H9 (cell line): ENCODE data around the gene PRDM2. TPM values are rescaled to one million over a fixed set of nuclear protein-coding genes. Genes with fewer than 3 reads are reported as not detected.

ENCODE experiments used
- DNase-seq: peaks from one replicate; pipeline ENCODE4 v3.0.0-alpha.2; 2017
- H2AFZ ChIP-seq: one replicate; pipeline ENCODE4 v1.6.1; 2013; ENCODE audit warnings: mild to moderate bottlenecking, low read length, control low read depth, moderate library complexity
- H2AK5ac ChIP-seq: 2 replicates; pipeline ENCODE4 v1.6.1; 2013; ENCODE audit warnings: low read length, control low read depth, mixed read lengths; ENCODE audit not compliant: insufficient read length
- H2BK120ac ChIP-seq: one replicate; pipeline ENCODE4 v1.6.1; 2013; ENCODE audit warnings: low read depth, mild to moderate bottlenecking, low read length, control low read depth, inconsistent platforms; ENCODE audit not compliant: poor library complexity, severe bottlenecking
- H2BK12ac ChIP-seq: 2 replicates; pipeline ENCODE4 v1.6.1; 2013; ENCODE audit warnings: low read length, control low read depth, mixed read lengths, low read depth; ENCODE audit not compliant: insufficient read length
- H2BK15ac ChIP-seq: 2 replicates; pipeline ENCODE4 v1.6.1; 2013; ENCODE audit warnings: low read depth, low read length, control low read depth
- H2BK20ac ChIP-seq: one replicate; pipeline ENCODE4 v1.6.1; 2013; ENCODE audit warnings: low read depth, mild to moderate bottlenecking, low read length, control low read depth, inconsistent platforms; ENCODE audit not compliant: poor library complexity, severe bottlenecking
- H2BK5ac ChIP-seq: 2 replicates; pipeline ENCODE4 v1.6.1; 2013; ENCODE audit warnings: low read length, control low read depth, mixed read lengths; ENCODE audit not compliant: insufficient read length
- H3K14ac ChIP-seq: 2 replicates; pipeline ENCODE4 v1.6.1; 2013; ENCODE audit warnings: low read length, control low read depth; ENCODE audit not compliant: insufficient read depth
- H3K18ac ChIP-seq: 2 replicates; pipeline ENCODE4 v1.6.1; 2013; ENCODE audit warnings: low read depth, mild to moderate bottlenecking, mixed read lengths, low read length, control low read depth; ENCODE audit not compliant: insufficient read length
- H3K23ac ChIP-seq: 2 replicates; pipeline ENCODE4 v1.6.1; 2013; ENCODE audit warnings: low read length, control low read depth, mixed read lengths, low read depth; ENCODE audit not compliant: insufficient read length
- H3K23me2 ChIP-seq: 2 replicates; pipeline ENCODE4 v1.6.1; 2013; ENCODE audit warnings: low read depth, mild to moderate bottlenecking, mixed read lengths, low read length, control low read depth; ENCODE audit not compliant: insufficient read length, poor library complexity, severe bottlenecking
- H3K27ac ChIP-seq: 2 replicates; pipeline ENCODE4 v1.5.1; 2013; ENCODE audit warnings: low read length, control low read depth, mixed read lengths, low read depth; ENCODE audit not compliant: insufficient read length
- H3K27me3 ChIP-seq: 2 replicates; pipeline ENCODE4 v1.6.1; 2013; ENCODE audit warnings: low read length, control low read depth, inconsistent platforms; ENCODE audit not compliant: insufficient read depth
- H3K4ac ChIP-seq: 2 replicates; pipeline ENCODE4 v1.6.1; 2013; ENCODE audit warnings: low read depth, mild to moderate bottlenecking, control low read depth, inconsistent platforms, low read length, moderate library complexity
- H3K4me1 ChIP-seq: 2 replicates; pipeline ENCODE4 v1.6.1; 2013; ENCODE audit warnings: low read length, control low read depth, inconsistent platforms; ENCODE audit not compliant: insufficient read depth
- H3K4me2 ChIP-seq: 2 replicates; pipeline ENCODE4 v1.6.1; 2013; ENCODE audit warnings: low read length, control low read depth, mixed read lengths; ENCODE audit not compliant: insufficient read length, insufficient read depth
- H3K56ac ChIP-seq: 2 replicates; pipeline ENCODE4 v1.6.1; 2013; ENCODE audit warnings: low read depth, mild to moderate bottlenecking, mixed read lengths, low read length, control low read depth; ENCODE audit not compliant: insufficient read length
- H3K79me1 ChIP-seq: 2 replicates; pipeline ENCODE4 v1.6.1; 2013; ENCODE audit warnings: low read depth, mild to moderate bottlenecking, moderate library complexity, low read length, control low read depth, inconsistent platforms; ENCODE audit not compliant: insufficient read depth, poor library complexity, severe bottlenecking
- H3K79me2 ChIP-seq: 2 replicates; pipeline ENCODE4 v1.6.1; 2013; ENCODE audit warnings: low read length, control low read depth, inconsistent platforms; ENCODE audit not compliant: insufficient read depth
- H3K9ac ChIP-seq: 2 replicates; pipeline ENCODE4 v1.6.1; 2013; ENCODE audit warnings: low read length, control low read depth, mixed read lengths; ENCODE audit not compliant: insufficient read length; ENCODE audit errors: extremely low read depth
- H3K9me3 ChIP-seq: one replicate; pipeline ENCODE4 v1.6.1; 2013; ENCODE audit warnings: low read depth, low read length, inconsistent platforms; ENCODE audit not compliant: control insufficient read depth
- H3T11ph ChIP-seq: one replicate; pipeline ENCODE4 v1.6.1; 2013; ENCODE audit warnings: mild to moderate bottlenecking, low read length, control low read depth, inconsistent platforms
- H4K20me1 ChIP-seq: one replicate; pipeline ENCODE4 v1.6.1; 2013; ENCODE audit not compliant: control insufficient read depth, insufficient read length, insufficient read depth
- H4K5ac ChIP-seq: 2 replicates; pipeline ENCODE4 v1.6.1; 2013; ENCODE audit warnings: low read depth, mild to moderate bottlenecking, mixed read lengths, low read length, control low read depth; ENCODE audit not compliant: insufficient read length
- H4K8ac ChIP-seq: replicated peaks from 2 replicates; pipeline ENCODE4 v1.6.1; 2013; ENCODE audit warnings: low read length, control low read depth, mixed read lengths, low read depth; ENCODE audit not compliant: insufficient read length
- H4K91ac ChIP-seq: 2 replicates; pipeline ENCODE4 v1.6.1; 2013; ENCODE audit warnings: low read depth, mild to moderate bottlenecking, moderate library complexity, mixed read lengths, low read length, control low read depth; ENCODE audit not compliant: insufficient read length
- H3K27ac Mint-ChIP-seq, 3 experiments: 2 replicates in 2 of 3; 3 replicates in 1 of 3; pipeline ENCODE4 v1.8.0; 2020 to 2021; ENCODE audit warnings: mixed read lengths in 3 of 3, mild to moderate bottlenecking in 1 of 3, moderate library complexity in 1 of 3
- H3K27me3 Mint-ChIP-seq: 2 replicates; pipeline ENCODE4 v1.8.0; 2021; ENCODE audit warnings: low read depth, mild to moderate bottlenecking, moderate library complexity, mixed read lengths
- H3K36me3 Mint-ChIP-seq, 3 experiments: 2 replicates in 2 of 3; 3 replicates in 1 of 3; pipeline ENCODE4 v1.8.0; 2020 to 2021; ENCODE audit warnings: low read depth in 3 of 3, mixed read lengths in 3 of 3; ENCODE audit not compliant: insufficient read depth in 1 of 3
- H3K4me1 Mint-ChIP-seq, 2 experiments: 2 replicates each; pipeline ENCODE4 v1.8.0; 2020; ENCODE audit warnings: mixed read lengths in 2 of 2
- H3K4me3 Mint-ChIP-seq, 2 experiments: 2 replicates in 1 of 2; 3 replicates in 1 of 2; pipeline ENCODE4 v1.8.0; 2020 to 2021; ENCODE audit warnings: mild to moderate bottlenecking in 2 of 2, mixed read lengths in 2 of 2, moderate library complexity in 1 of 2
- H3K9me3 Mint-ChIP-seq, 2 experiments: 2 replicates in 1 of 2; 3 replicates in 1 of 2; pipeline ENCODE4 v1.8.0; 2020; ENCODE audit warnings: mild to moderate bottlenecking in 2 of 2, mixed read lengths in 2 of 2, moderate library complexity in 1 of 2
- WGBS: extraction: QIAGEN DNeasy Blood & Tissue Kit; methylation state at CpG from one replicate; pipeline ENCODE4 v1.1.7; 2013; ENCODE audit warnings: missing lambda C conversion rate, low lambda C conversion rate, mixed read lengths; ENCODE audit not compliant: insufficient read length; ENCODE audit errors: extremely low coverage; 5-methylcytosine and 5-hydroxymethylcytosine counted together
- total RNA-seq: library from RNA; stranded (reverse); gene quantifications from 2 replicates; pipeline ENCODE4 v1.2.1, GENCODE V29; 2021
- TF ChIP-seq, protein P1 (sequence below): fragments of 200-600 bp; sonication (generic); conservative IDR thresholded peaks from 3 replicates; pipeline ENCODE4 v1.8.0; 2021; ENCODE audit warnings: antibody characterized with exemption, mild to moderate bottlenecking

Gene PRDM2
- total RNA-seq, 1 experiment from 2014 or later = 24.5 TPM

DNA sequence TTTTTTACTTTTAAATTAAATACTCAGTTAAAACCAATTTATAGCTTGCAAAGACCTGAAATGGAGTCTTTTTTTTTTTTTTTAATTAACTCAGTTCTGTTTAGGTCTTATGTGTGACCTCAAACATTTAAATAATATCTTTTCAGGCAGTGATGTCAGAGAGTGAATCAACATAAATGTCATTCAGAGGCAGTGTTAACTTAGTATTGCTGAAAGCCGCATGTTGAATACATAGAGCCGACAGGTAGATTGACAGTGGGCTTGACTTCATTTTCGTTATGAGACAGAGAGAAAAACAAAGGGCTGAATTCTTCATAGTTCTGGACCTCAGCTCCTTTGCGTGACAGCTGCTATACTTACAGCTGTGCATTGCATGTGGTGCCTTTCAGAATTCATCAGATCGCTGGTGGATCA lies 51.5 kb downstream of the PRDM2 start:
- H3K9ac ChIP-seq = no peak overlapping the region
- H3K4me3 Mint-ChIP-seq = peak overlapping the region in 1 of 2 experiments; percentile 26; a peak in 1 of 5 replicates

More for the DNA sequence above, 51.5 kb downstream of the PRDM2 start:
- DNase-seq = no peak
- no peak overlapping the region for H2BK120ac ChIP-seq
- no peak overlapping the region for H3K27ac Mint-ChIP-seq
- H3K23me2 ChIP-seq = peaks cover 5% of the 10 kb centered on the region
- no peak overlapping the region for H3K56ac ChIP-seq
- H4K5ac ChIP-seq = no peak overlapping the region
- TF ChIP-seq, protein P1, sequence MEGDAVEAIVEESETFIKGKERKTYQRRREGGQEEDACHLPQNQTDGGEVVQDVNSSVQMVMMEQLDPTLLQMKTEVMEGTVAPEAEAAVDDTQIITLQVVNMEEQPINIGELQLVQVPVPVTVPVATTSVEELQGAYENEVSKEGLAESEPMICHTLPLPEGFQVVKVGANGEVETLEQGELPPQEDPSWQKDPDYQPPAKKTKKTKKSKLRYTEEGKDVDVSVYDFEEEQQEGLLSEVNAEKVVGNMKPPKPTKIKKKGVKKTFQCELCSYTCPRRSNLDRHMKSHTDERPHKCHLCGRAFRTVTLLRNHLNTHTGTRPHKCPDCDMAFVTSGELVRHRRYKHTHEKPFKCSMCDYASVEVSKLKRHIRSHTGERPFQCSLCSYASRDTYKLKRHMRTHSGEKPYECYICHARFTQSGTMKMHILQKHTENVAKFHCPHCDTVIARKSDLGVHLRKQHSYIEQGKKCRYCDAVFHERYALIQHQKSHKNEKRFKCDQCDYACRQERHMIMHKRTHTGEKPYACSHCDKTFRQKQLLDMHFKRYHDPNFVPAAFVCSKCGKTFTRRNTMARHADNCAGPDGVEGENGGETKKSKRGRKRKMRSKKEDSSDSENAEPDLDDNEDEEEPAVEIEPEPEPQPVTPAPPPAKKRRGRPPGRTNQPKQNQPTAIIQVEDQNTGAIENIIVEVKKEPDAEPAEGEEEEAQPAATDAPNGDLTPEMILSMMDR = no peak
- no peak overlapping the region for H3K27ac ChIP-seq
- no peaks in the 10 kb centered on the region for H3K9me3 Mint-ChIP-seq
- H3T11ph ChIP-seq = no peak overlapping the region
- no peak overlapping the region for H3K18ac ChIP-seq
- no peak overlapping the region for H3K4ac ChIP-seq
- H3K27me3 Mint-ChIP-seq = peaks cover 23% of the 10 kb centered on the region
- H2BK15ac ChIP-seq = no peak overlapping the region
- no CpG with 5 or more reads among the region's 5 CpGs for WGBS
- no peak overlapping the region for H3K23ac ChIP-seq
- no peak overlapping the region for H2BK12ac ChIP-seq
- H2BK20ac ChIP-seq = no peak overlapping the region
- peaks cover 3% of the 10 kb centered on the region for H3K79me1 ChIP-seq
- H3K4me1 ChIP-seq = no peaks in the 10 kb centered on the region
- no peak overlapping the region for H2BK5ac ChIP-seq
- H3K79me2 ChIP-seq = peaks cover 3% of the 10 kb centered on the region; the same call in 1 of the 2 replicates
- no peak overlapping the region for H3K14ac ChIP-seq
- H4K8ac ChIP-seq = no peak overlapping the region
- H3K36me3 Mint-ChIP-seq = no peaks in the 10 kb centered on the region; a peak in 2 of 7 replicates
- no peak overlapping the region for H4K91ac ChIP-seq
- H2AK5ac ChIP-seq = no peak overlapping the region
- no peaks in the 10 kb centered on the region for H3K9me3 ChIP-seq
- no peak overlapping the region for H3K4me2 ChIP-seq
- H3K27me3 ChIP-seq = no peaks in the 10 kb centered on the region; the same call in 1 of the 2 replicates
- no peaks in the 10 kb centered on the region for H4K20me1 ChIP-seq
- H2AFZ ChIP-seq = no peak overlapping the region
- H3K4me1 Mint-ChIP-seq = peaks cover 12 to 18% of the 10 kb centered on the region in 2 experiments
